Endothelial cell of umbilical vein (primary cell): ENCODE results near the gene OR5B17. TPM values are rescaled to one million over a fixed set of nuclear protein-coding genes. Genes with fewer than 3 reads are reported as not detected.
A peak's percentile ranks its signal among the peaks of the same experiment; 100 is the strongest.

Source experiments
- BruUV-seq: library from RNA; stranded (reverse); fragments of 400-500 nt; replicated peaks from 2 replicates; lab custom pipeline; 2021; lab: Mats Ljungman, UMichigan
- CTCF ChIA-PET: fragments of 300-600, 350-600 bp; sonication (Branson Sonifier 250); formaldehyde crosslinking; loops from one replicate; lab custom pipeline; 2021; ENCODE audit warnings: antibody characterized with exemption, inconsistent platforms; lab: Charles Lee
- POLR2A ChIA-PET: fragments of 300-600, 350-600 bp; sonication (Branson Sonifier 250); formaldehyde crosslinking; loops from one replicate; lab custom pipeline; 2021; ENCODE audit warnings: antibody characterized with exemption, inconsistent platforms; lab: Charles Lee
- DNase-seq: peaks from one replicate; pipeline ENCODE4 v3.0.0-alpha.2; 2011; ENCODE audit warnings: low read depth, low spot score
- FAIRE-seq: peaks from 2 replicates; lab custom pipeline; 2011; peaks lifted over from hg19 to GRCh38; lab: Jason Lieb, UNC
- H2AFZ ChIP-seq: 2 replicates; pipeline ENCODE4 v1.6.0; 2012; ENCODE audit warnings: low read depth, low read length, control low read depth, inconsistent platforms
- H3K27ac ChIP-seq: 2 replicates; pipeline ENCODE4 v1.5.1; 2011; ENCODE audit warnings: low read depth, mild to moderate bottlenecking, control low read depth, low read length, moderate library complexity; ENCODE audit not compliant: insufficient read depth
- H3K27me3 ChIP-seq, 2 experiments: 2 replicates each; pipeline versions ENCODE4 v1.6.0 to v1.6.1; 2011; ENCODE audit warnings: low read length in 2 of 2, mixed read lengths in 1 of 2; ENCODE audit not compliant: control insufficient read depth in 2 of 2, insufficient read depth in 2 of 2
- H3K36me3 ChIP-seq, 2 experiments: 2 replicates in 1 of 2; 3 replicates in 1 of 2; pipeline ENCODE4 v1.5.1; 2011; ENCODE audit warnings: low read length in 2 of 2, mild to moderate bottlenecking in 1 of 2, moderate library complexity in 1 of 2; ENCODE audit not compliant: control insufficient read depth in 2 of 2, insufficient read depth in 2 of 2; ENCODE audit errors: extremely low read depth in 1 of 2
- H3K4me1 ChIP-seq: 3 replicates; pipeline ENCODE4 v1.5.1; 2011; ENCODE audit warnings: mild to moderate bottlenecking, low read length; ENCODE audit not compliant: control insufficient read depth, insufficient read depth; ENCODE audit errors: extremely low read depth
- H3K4me2 ChIP-seq: 2 replicates; pipeline ENCODE4 v1.6.1; 2011; ENCODE audit warnings: low read length, control low read depth, mixed read lengths; ENCODE audit not compliant: insufficient read depth
- H3K4me3 ChIP-seq, 3 experiments: fragments of 200-600 bp in 1 of 3; sonication (generic), shearing (Covaris generic) in 1 of 3; replicated peaks in 1 of 3; 2 replicates each; pipeline ENCODE4 v1.5.1; 2011 to 2016; ENCODE audit warnings: control low read depth in 3 of 3, low read length in 3 of 3, mild to moderate bottlenecking in 2 of 3, inconsistent platforms in 1 of 3, low read depth in 1 of 3, moderate library complexity in 1 of 3; ENCODE audit not compliant: insufficient read depth in 1 of 3
- H3K79me2 ChIP-seq: 2 replicates; pipeline ENCODE4 v1.6.0; 2012; ENCODE audit warnings: low read length, inconsistent platforms; ENCODE audit not compliant: control insufficient read depth, insufficient read depth
- H3K9ac ChIP-seq: replicated peaks from 2 replicates; pipeline ENCODE3; 2011; ENCODE audit warnings: low read length, control low read depth; ENCODE audit not compliant: insufficient read depth; ENCODE audit errors: extremely low read depth
- H3K9me1 ChIP-seq: replicated peaks from 3 replicates; pipeline ENCODE4 v1.6.0; 2011; ENCODE audit warnings: mild to moderate bottlenecking, low read length; ENCODE audit not compliant: control insufficient read depth, insufficient read depth; ENCODE audit errors: extremely low read depth
- H3K9me3 ChIP-seq: replicated peaks from 2 replicates; pipeline ENCODE4 v1.5.1; 2012; ENCODE audit warnings: low read length, inconsistent platforms; ENCODE audit not compliant: control insufficient read depth, insufficient read depth
- H4K20me1 ChIP-seq: replicated peaks from 2 replicates; pipeline ENCODE3; 2011; ENCODE audit warnings: mild to moderate bottlenecking, low read length; ENCODE audit not compliant: control insufficient read depth, insufficient read depth; ENCODE audit errors: extremely low read depth
- CTCF ChIP-seq, 2 donors: IDR thresholded peaks; 1 replicate in 1 of 2; 2 replicates in 1 of 2; pipeline ENCODE4 v1.5.1; 2011; ENCODE audit warnings: low read length in 2 of 2, mild to moderate bottlenecking in 2 of 2, moderate library complexity in 2 of 2, control low read depth in 1 of 2, inconsistent platforms in 1 of 2, low read depth in 1 of 2; ENCODE audit not compliant: insufficient read depth in 1 of 2; ENCODE audit errors: extremely low read depth in 1 of 2
- EZH2 ChIP-seq: IDR thresholded peaks from 2 replicates; pipeline ENCODE4 v1.6.1; 2012; ENCODE audit warnings: borderline replicate concordance, low read depth, mild to moderate bottlenecking, moderate library complexity, low read length, inconsistent platforms; ENCODE audit not compliant: severe bottlenecking
- FOS ChIP-seq: IDR thresholded peaks from 2 replicates; pipeline ENCODE4 v1.6.1; 2011; ENCODE audit warnings: mild to moderate bottlenecking, low read length, moderate library complexity, borderline replicate concordance; ENCODE audit not compliant: insufficient read depth
- GATA2 ChIP-seq: IDR thresholded peaks from 2 replicates; pipeline ENCODE4 v1.7.0; 2011; ENCODE audit warnings: low read depth, mild to moderate bottlenecking, moderate library complexity, mixed read lengths, low read length; ENCODE audit not compliant: insufficient read length, insufficient read depth
- JUN ChIP-seq: IDR thresholded peaks from 2 replicates; pipeline ENCODE4 v1.6.1; 2011; ENCODE audit warnings: borderline replicate concordance, low read depth; ENCODE audit not compliant: insufficient read length, insufficient read depth
- MAX ChIP-seq: IDR thresholded peaks from 2 replicates; pipeline ENCODE4 v1.6.1; 2011; ENCODE audit not compliant: insufficient read depth, insufficient read length
- MYC ChIP-seq: IDR thresholded peaks from one replicate; pipeline ENCODE4 v1.6.1; 2011; ENCODE audit warnings: mild to moderate bottlenecking, low read depth, low read length
- POLR2A ChIP-seq: IDR thresholded peaks from 2 replicates; pipeline ENCODE4 v1.6.1; 2012; ENCODE audit warnings: low read depth, mild to moderate bottlenecking, control low read depth, low read length
- POLR2AphosphoS5 ChIP-seq: IDR thresholded peaks from 2 replicates; pipeline ENCODE4 v1.6.1; 2012; ENCODE audit warnings: low read depth, mild to moderate bottlenecking, control low read depth, low read length, moderate library complexity; ENCODE audit not compliant: insufficient read depth
- dilution Hi-C: fragments of 300-500 bp; cut with MboI; formaldehyde crosslinking; loops from one replicate; pipeline ENCODE4 v1.15.0; 2019; ENCODE audit warnings: low sequenced_read_pairs; ENCODE audit not compliant: extremely low pct_ligation_motif_present
- intact Hi-C: fragments of 100-400 bp; cut with micrococcal nuclease; formaldehyde crosslinking; loops from one replicate; pipeline ENCODE4 v1.10.0; 2022
- polyA plus RNA-seq, 4 experiments: library from polyadenylated mRNA; depleted of rRNA in 3 of 4; stranded (reverse) in 3 of 4; unstranded in 1 of 4; fragments of >200 nt; gene quantifications; 2 replicates each; pipeline versions ENCODE4 v1.2.1 to v1.2.3, GENCODE V29; 2011 to 2012; ENCODE audit warnings: missing spikeins in 1 of 4
- total RNA-seq: library from RNA; stranded (reverse); gene quantifications from 2 replicates; pipeline ENCODE4 v1.2.3, GENCODE V29; 2021

OR5B17 gene
- total and polyA plus RNA-seq, 2 donors (not counting 3 experiments of a cell fraction or from before 2014, with no cell fraction given): not detected

- POLR2A ChIA-PET: no interaction called here
- no peak for FAIRE-seq
- peak overlapping the region; percentile 34 for H2AFZ ChIP-seq
Observed at GRCh38 chr11:58318532-58318931, 40.3 kb downstream of the OR5B17 start.

GRCh38 chr11:58316142-58316541, 42.7 kb downstream of the OR5B17 start:
- CTCF ChIA-PET: interaction anchor here (1.3 kb wide), 1 partner anchor 208 kb away, joined by 4 read pairs; no protein-coding TSS in a partner anchor
- no peak overlapping the region for H3K27ac ChIP-seq
- no peaks in the 10 kb centered on the region for H3K4me1 ChIP-seq
- no peaks in the 10 kb centered on the region for H3K36me3 ChIP-seq
- H2AFZ ChIP-seq: no peak overlapping the region
- DNase-seq (peak; percentile 54), FAIRE-seq (no peak)
- no peak overlapping the region for H3K4me2 ChIP-seq
- no TSS peak for BruUV-seq
- dilution Hi-C loops (no loop called here), intact Hi-C loops (no loop called here)
- POLR2A ChIA-PET: no interaction called here
- H3K9me1 ChIP-seq: no peaks in the 10 kb centered on the region
- TF ChIP-seq POLR2A (no peak), JUN (peak; percentile 7), MYC (no peak), CTCF (IDR thresholded peaks at IDR 0.05; ENCODE audit: extremely low read depth in 1 of 2, insufficient read depth in 1 of 2, low read depth in 1 of 2, low read length in 2 of 2) (no peak), MAX (no peak), POLR2AphosphoS5 (no peak), EZH2 (no peak), FOS (peak; percentile 84), GATA2 (no peak)
- no peak overlapping the region for H3K4me3 ChIP-seq
- H4K20me1 ChIP-seq: no peaks in the 10 kb centered on the region
- no peaks in the 10 kb centered on the region for H3K27me3 ChIP-seq
- H3K9me3 ChIP-seq: no peaks in the 10 kb centered on the region
- H3K9ac ChIP-seq: no peak overlapping the region
- no peaks in the 10 kb centered on the region for H3K79me2 ChIP-seq

More at GRCh38 chr11:58318532-58318931, 40.3 kb downstream of the OR5B17 start:
- Histone ChIP-seq H3K4me3 (no peak overlapping the region), H3K27me3 (peaks cover 0 to 2% of the 10 kb centered on the region in 2 experiments), H3K9me3 (no peaks in the 10 kb centered on the region), H3K36me3 (no peaks in the 10 kb centered on the region), H3K4me2 (no peak overlapping the region), H3K79me2 (no peaks in the 10 kb centered on the region), H3K27ac (no peak overlapping the region), H3K9ac (no peak overlapping the region), H4K20me1 (no peaks in the 10 kb centered on the region), H3K4me1 (no peaks in the 10 kb centered on the region), H3K9me1 (no peaks in the 10 kb centered on the region)
- dilution Hi-C loops (no loop called here), intact Hi-C loops (no loop called here)
- no peak for DNase-seq
- TF ChIP-seq MYC: no peak
- TF ChIP-seq JUN: no peak
- no TSS peak for BruUV-seq
- CTCF ChIA-PET: no interaction called here
